Stimulated activated CD8-positive, alpha-beta memory T cell treated with anti-CD3 and anti-CD28 coated beads, Interleukin-12 subunit alpha, Interleukin-12 subunit beta, amount 100 ng/mL, for 4 hours (primary cell): ENCODE results near the gene ZFYVE1.

Experiments
- DNase-seq: peaks from one replicate; pipeline ENCODE4 v3.0.0-alpha.2; 2020; ENCODE audit warnings: low read depth

The ZFYVE1 gene

DNA sequence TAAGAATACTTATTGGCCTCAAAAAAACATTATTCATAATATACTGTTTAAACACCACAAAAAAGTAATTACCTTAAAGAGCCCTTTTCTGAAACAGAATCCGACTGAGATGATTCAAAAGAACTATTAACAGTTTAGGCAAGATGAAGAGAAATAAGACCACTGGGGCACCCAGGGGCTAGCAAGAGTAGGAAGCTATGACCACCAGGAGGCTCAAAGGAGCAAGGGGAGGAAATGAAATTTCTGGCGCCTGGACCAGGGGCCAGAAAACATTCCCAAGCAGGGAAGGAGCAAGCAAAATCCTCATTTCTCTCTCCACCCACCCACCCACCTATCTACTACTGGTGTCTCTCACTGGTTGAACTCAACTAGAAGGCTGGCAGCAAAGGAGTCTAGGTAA lies 106.9 kb downstream of the ZFYVE1 start:
- no peak for DNase-seq
